H1 (cell line): Measurements from ENCODE around the gene CAPZB. TPM values are rescaled to one million over a fixed set of nuclear protein-coding genes. Genes with fewer than 3 reads are reported as not detected.

Source experiments
- BACH1 ChIP-seq: IDR thresholded peaks from 2 replicates; pipeline ENCODE4 v1.6.1; 2012; ENCODE audit warnings: low read length, improper control_type of control experiment
- CREB1 ChIP-seq: IDR thresholded peaks from 2 replicates; pipeline ENCODE4 v1.6.1; 2012; ENCODE audit warnings: inconsistent platforms
- HDAC2 ChIP-seq, 2 experiments: fragments of 300-600 bp in 1 of 2; sonication (generic) in 1 of 2; IDR thresholded peaks; 2 replicates each; pipeline ENCODE4 v1.6.1; 2011 to 2012; ENCODE audit warnings: low read depth in 2 of 2, low read length in 2 of 2, mild to moderate bottlenecking in 2 of 2, moderate library complexity in 2 of 2, borderline replicate concordance in 1 of 2, inconsistent platforms in 1 of 2
- JUND ChIP-seq: IDR thresholded peaks from 2 replicates; pipeline ENCODE4 v1.6.1; 2011; ENCODE audit warnings: mild to moderate bottlenecking, improper control_type of control experiment, low read length
- KDM1A ChIP-seq: fragments of 200-600, 300-600 bp; sonication (generic); IDR thresholded peaks from 2 replicates; pipeline ENCODE4 v1.7.1; 2016; ENCODE audit warnings: mild to moderate bottlenecking, low read length, borderline replicate concordance
- KDM5A ChIP-seq: fragments of 200-600 bp; IDR thresholded peaks from 2 replicates; pipeline ENCODE4 v1.7.1; 2012; ENCODE audit warnings: mild to moderate bottlenecking, low read length, inconsistent platforms, mixed read lengths
- MAFK ChIP-seq: IDR thresholded peaks from 2 replicates; pipeline ENCODE4 v1.6.1; 2012; ENCODE audit warnings: low read depth, mild to moderate bottlenecking, improper control_type of control experiment, low read length
- polyA plus RNA-seq, 7 experiments: library from polyadenylated mRNA; depleted of rRNA in 3 of 7; stranded (reverse) in 5 of 7; unstranded in 2 of 7; fragments of >200 nt in 5 of 7; fragments of 200-250 nt in 2 of 7; gene quantifications; 1 replicate in 5 of 7; 2 replicates in 1 of 7; 4 replicates in 1 of 7; pipeline versions ENCODE4 v1.2.1 to v1.2.3, GENCODE V29; 2011 to 2013; ENCODE audit warnings: missing spikeins in 2 of 7, mixed read lengths in 2 of 7
- total RNA-seq: library from RNA; stranded (reverse); fragmentation: NEBNext Ultra II Directional; extraction: Animal tissue kit (Norgen Biotek cat#: 25700); gene quantifications from 2 replicates; pipeline ENCODE4 v1.2.1, GENCODE V29; 2021

CAPZB gene
- total and polyA plus RNA-seq, 2 of the 8 experiments (the other 6 are each of a cell fraction or from before 2014, with no cell fraction given) = 162 to 371 TPM

- TF ChIP-seq KDM5A (no peak), KDM1A (no peak), CREB1 (no peak), HDAC2 (IDR thresholded peaks at IDR 0.05; ENCODE audit: borderline replicate concordance in 1 of 2, low read depth in 2 of 2, low read length in 2 of 2) (no peak), BACH1 (no peak), MAFK (no peak), JUND (no peak)
These were observed 20.2 kb downstream of the CAPZB start (continued) for GRCh38 chr1:19465123-19465522.
